HG03097 (cell line): ENCODE data around the gene PBX3.

Source experiments
- ATAC-seq: cut with Tn5 transposase; IDR thresholded peaks from one replicate; pipeline ENCODE4 v1.9.1; 2021; ENCODE audit not compliant: unreplicated experiment, low FRiP score

PBX3 gene

DNA sequence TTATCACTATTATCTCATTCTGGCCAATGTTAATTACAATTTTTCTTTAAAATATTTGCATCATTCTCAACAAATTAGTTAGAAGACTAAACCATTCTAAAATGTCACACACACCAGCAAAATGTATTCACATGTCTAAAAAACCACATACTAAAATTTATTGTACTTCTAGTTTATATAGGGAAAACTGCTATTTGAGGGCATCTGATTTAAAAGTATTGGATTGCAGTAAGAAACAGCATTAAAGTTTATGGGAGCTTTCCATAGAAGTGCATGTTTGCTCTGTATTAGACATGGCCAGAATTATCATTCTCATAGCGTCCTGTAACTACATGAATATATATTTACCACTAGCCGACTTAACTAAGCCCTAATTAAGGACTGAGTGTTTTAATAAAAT, 150.3 kb downstream of the PBX3 start:
- ATAC-seq: no peak

DNA sequence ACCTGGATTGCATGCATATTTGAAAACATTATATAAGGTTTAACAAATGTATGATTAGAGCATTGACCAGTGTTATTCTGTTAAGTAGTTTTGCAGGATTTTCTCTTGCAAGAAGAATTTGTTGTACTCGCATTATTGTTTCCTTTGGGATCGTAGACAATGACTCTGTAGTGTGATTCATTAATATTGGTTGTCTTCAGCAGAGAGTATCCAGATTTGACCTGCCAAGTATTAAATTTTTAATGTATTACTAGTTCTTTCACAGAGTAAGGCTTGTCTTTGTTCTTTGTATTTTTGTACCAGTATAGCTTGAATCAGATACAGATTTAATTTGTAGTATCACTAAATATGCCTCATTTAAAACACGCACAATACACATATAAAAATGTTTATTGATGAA, 155.0 kb downstream of the PBX3 start:
- ATAC-seq: no peak

DNA sequence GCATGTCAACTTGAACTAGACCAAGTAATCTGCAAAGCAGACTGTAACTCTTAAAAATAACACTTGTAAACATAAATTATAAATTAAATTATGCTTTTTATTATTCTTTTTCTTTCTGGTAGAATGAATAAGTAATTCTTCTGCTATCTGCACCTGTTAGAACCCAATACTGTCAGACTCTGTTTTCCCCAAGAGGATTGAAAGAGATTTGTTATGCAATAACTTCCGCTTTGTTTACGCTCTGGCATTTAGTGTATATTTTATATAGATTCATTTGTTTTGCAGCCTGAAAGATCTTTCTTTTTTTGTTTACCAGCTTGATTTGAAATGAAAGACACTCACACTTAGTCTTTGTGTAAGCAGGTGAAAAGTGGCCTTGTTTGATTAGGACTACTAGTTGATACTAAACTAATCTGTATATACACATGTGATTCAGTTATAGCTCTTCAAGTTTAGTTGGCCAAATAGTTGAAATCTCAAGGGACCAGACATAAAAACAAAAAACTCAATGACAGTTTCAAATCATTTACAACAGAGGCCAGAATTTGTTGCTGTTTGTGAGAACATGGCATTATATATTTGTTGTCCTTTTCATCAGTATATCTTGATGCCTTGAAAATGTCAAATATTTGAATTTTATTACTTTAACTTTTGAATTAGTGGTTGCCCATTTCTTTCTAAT, 155.8 kb downstream of the PBX3 start:
- ATAC-seq: no peak

GRCh38 chr9:125904155-125904851, 157.1 kb downstream of the PBX3 start:
- no peak for ATAC-seq

DNA sequence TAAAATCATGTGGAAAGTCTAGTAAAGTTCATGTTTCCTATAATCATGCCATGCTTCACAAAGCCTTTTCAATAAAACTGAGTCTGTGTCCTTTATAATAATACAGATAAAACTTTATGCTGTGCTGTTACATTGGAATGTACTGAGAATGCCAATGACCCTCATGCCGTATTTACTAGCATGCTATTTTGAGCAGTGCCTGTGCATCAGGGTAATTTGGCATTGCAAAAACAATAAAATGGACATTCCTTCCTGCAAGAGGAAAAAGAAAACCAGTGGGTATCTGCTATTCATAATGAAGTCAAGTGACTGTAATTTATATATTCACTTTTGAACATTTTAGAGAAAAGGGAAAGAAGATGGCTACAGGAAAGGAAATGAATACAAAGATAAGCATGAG, 159.0 kb downstream of the PBX3 start:
- ATAC-seq: no peak

DNA sequence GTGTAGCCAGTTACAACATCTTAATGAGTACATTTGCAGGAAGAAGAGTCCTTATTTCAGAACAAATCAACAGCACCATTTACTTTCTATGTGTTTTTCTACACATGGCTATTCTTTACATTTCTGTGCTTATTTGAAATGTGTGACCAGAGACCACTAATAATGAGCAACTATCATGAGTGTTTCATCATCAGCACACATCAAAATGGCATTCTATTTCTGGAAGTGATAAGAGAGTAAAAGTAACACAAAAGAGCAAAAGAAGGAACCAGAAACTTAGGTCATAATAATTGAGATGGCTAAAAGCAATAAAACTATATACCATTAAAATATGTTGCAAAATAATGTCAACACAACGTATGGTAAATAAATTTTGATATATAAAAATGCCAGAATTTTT, 159.7 kb downstream of the PBX3 start:
- no peak for ATAC-seq

- no peak for ATAC-seq
These were observed 161.0 kb downstream of the PBX3 start for GRCh38 chr9:125908136-125908535.

- no peak for ATAC-seq
These were observed 161.8 kb downstream of the PBX3 start for GRCh38 chr9:125908966-125909365.

GRCh38 chr9:125909459-125909858, 162.3 kb downstream of the PBX3 start:
- ATAC-seq: no peak

DNA sequence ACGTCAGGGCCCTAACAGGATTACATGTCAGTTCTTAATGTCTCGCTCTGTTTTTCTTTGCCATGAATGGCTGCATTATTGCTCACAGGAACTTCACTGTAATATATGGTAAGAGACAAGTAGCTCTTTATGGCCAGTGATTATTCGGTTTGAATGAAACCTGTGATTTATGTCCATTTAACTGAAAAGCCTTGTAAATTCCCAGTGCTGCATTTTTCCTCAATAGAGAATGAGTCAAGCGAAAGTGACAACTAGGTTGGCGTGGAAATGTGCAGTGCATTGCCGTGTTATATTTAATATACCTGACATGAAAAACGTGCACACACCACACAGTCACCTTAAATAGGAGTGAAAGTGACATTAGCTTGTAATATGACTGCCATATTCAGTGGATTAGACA, 163.1 kb downstream of the PBX3 start:
- no peak for ATAC-seq

GRCh38 chr9:125911861-125912644, 164.9 kb downstream of the PBX3 start:
- no peak for ATAC-seq

DNA sequence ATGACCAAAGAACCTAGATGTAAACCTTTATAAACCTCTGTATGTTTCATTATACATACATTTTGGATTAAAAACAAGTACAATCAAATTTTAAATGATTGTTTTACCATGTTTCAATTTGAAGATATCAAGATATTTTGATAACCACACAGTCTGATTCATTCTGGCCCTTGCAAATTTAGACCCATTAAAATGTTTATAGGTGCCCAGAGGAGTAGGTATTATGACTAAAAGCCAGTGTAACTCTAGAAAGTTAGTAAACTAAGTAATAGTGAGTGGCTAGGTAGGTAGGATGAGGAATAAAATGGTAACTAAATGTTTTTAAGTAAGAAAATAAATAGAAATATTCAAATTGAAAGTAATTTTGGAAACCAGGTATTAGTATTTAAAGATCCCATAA, 165.5 kb downstream of the PBX3 start:
- no peak for ATAC-seq

DNA sequence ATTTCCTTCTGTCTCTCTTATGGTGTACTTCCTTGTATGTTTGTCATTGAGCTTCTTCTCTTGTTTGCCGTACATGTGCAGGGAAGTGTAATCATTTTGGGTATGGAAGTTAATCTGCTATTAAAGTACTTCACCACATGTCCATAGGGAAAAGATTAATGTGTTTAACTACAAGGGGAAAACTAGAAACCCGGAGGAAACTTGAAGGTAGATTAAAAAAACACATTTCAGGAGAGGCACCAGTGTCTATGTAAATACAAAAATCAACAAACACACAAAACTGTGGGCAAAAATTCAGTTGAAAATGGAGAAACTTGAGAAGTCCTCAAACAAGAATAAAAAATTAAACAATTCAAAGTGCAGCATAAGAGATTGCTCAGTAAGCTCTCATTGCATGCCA, 166.4 kb downstream of the PBX3 start:
- no peak for ATAC-seq

- no peak for ATAC-seq
These were observed 167.2 kb downstream of the PBX3 start for GRCh38 chr9:125914411-125914810.

DNA sequence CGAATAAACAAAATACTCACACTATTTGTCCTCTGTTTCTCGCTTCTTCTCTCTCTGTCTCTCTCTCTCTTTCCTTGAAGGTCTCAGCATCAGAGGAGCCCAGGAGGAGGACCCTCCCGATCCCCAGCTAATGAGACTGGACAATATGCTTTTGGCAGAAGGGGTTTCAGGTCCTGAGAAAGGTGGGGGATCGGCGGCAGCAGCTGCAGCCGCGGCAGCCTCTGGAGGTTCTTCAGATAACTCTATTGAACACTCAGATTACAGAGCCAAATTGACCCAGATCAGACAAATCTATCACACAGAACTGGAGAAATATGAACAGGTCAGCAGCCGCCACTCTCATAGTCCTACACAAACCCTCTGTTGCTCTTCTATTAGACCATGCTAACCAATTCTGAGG, 168.4 kb downstream of the PBX3 start:
- no peak for ATAC-seq

- ATAC-seq: no peak
These were observed 172.4 kb downstream of the PBX3 start for GRCh38 chr9:125919565-125919964.

GRCh38 chr9:125920402-125920801, 173.2 kb downstream of the PBX3 start:
- no peak for ATAC-seq

DNA sequence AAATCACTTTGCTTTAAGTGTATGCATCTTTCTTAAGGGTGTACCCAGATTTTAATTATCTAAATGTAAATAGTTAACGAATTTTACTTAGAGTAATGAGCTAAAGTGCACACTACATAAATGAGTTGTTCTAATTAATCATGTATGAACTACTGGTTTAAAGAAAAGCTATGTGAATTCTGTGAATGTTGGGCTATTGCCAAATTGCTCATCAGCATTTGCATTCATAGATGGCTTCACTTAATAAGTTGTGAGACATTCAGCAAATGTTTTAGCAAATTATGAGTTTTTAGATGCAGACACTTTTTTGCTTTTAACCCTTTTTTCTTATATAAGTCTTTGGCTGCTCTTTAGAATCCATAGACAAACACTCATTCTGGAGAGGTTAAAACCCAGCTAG, 175.7 kb downstream of the PBX3 start:
- ATAC-seq: no peak

DNA sequence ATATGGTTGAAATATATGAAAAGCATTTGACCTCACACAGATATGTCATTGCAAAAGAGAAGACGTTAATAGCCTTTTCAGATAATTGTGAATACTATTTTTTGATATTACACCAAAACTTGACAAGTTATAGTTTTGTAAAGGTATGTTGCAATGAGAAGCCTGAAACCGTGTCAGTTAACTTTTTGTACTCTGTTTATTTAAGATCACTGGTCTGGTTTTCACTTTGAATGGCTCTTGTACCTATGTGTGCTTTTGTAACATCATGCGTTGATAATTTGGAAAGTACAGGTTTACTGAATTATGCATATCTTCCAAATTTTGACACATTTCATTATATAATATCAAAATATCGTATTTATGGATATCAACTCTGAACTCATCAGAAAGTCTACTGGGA, 177.2 kb downstream of the PBX3 start:
- no peak for ATAC-seq

DNA sequence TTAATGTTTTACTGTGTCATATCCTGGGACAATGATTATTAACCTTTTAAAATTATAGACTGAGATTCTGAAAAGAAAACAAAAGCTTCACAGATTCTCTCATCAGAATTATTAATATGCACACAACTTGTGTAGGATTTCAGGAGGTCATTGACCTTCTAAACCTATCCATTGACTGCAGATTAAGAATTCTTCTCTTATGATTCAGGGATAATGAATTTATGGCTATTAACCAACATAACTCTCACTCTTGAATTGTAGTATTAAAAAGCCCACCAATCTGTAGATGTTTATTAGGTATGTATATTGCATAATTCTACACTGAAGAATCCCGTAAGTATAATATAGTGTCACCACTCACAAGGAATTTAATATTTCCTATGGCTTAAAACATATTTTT, 179.8 kb downstream of the PBX3 start:
- ATAC-seq: no peak

- ATAC-seq: no peak
These were observed 182.7 kb downstream of the PBX3 start for GRCh38 chr9:125929846-125930245.

- ATAC-seq: no peak
These were observed 184.0 kb downstream of the PBX3 start for GRCh38 chr9:125931211-125931610.
